GM06990 (cell line): ENCODE results near the gene LTN1.
A peak's percentile ranks its signal among the peaks of the same experiment; 100 is the strongest.
"Not testable (repeated sequence)": the region's sequence is repeated elsewhere in the genome, so short reads cannot be mapped to it uniquely, and the experiment has no call there.

Experiments
- DNase-seq: peaks from one replicate; pipeline ENCODE4 v3.0.0-alpha.2; 2011; ENCODE audit not compliant: insufficient read length; ENCODE audit errors: extremely low read depth
- H3K27me3 ChIP-seq: replicated peaks from 2 replicates; pipeline ENCODE4 v1.6.0; 2011; ENCODE audit warnings: low read length; ENCODE audit not compliant: control insufficient read depth, insufficient read depth
- H3K36me3 ChIP-seq: 2 replicates; pipeline ENCODE4 v1.5.1; 2011; ENCODE audit warnings: low read length; ENCODE audit not compliant: control insufficient read depth, insufficient read depth
- H3K4me3 ChIP-seq: replicated peaks from 2 replicates; pipeline ENCODE4 v1.5.1; 2011; ENCODE audit warnings: low read depth, mild to moderate bottlenecking, control low read depth, low read length
- TF ChIP-seq, protein P1 (sequence below): IDR thresholded peaks from 2 replicates; pipeline ENCODE4 v1.5.1; 2011; ENCODE audit warnings: low read length, control low read depth, mild to moderate bottlenecking, inconsistent platforms; ENCODE audit not compliant: insufficient read depth, poor library complexity, severe bottlenecking

LTN1 gene

DNA sequence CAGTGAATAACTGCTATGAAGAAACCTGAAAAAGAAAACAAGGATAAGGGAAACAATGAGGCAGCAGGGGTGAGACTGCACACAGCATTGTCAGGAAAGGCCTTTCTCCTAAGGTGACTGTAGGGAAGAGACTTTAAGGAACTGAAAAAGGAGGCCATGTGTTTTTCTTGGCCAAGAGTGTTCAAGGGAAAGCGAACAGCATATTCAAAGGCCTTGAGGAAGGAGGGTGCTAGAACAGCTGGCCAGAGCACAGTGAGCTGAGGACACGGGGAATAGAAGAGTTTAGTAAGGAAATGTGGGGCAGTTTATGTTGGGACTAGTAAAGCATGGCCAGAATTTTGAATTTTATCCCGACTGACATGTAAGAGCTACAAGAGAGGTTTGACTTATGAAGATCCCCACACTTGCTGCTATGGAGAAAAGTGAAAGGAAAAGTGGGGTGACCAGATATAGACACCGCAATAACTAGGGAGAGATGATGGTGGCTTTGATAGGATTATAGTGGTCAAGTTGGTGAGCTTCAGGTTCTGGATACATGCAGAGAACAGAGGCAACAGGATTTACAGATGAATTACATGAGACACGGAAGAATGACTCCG, 25.1 kb upstream of the LTN1 start:
- Histone ChIP-seq H3K36me3 (no peaks in the 10 kb centered on the region; the same call in 1 of the 2 replicates), H3K27me3 (no peaks in the 10 kb centered on the region), H3K4me3 (peak overlapping the region; percentile 99)
- TF ChIP-seq, protein P1, sequence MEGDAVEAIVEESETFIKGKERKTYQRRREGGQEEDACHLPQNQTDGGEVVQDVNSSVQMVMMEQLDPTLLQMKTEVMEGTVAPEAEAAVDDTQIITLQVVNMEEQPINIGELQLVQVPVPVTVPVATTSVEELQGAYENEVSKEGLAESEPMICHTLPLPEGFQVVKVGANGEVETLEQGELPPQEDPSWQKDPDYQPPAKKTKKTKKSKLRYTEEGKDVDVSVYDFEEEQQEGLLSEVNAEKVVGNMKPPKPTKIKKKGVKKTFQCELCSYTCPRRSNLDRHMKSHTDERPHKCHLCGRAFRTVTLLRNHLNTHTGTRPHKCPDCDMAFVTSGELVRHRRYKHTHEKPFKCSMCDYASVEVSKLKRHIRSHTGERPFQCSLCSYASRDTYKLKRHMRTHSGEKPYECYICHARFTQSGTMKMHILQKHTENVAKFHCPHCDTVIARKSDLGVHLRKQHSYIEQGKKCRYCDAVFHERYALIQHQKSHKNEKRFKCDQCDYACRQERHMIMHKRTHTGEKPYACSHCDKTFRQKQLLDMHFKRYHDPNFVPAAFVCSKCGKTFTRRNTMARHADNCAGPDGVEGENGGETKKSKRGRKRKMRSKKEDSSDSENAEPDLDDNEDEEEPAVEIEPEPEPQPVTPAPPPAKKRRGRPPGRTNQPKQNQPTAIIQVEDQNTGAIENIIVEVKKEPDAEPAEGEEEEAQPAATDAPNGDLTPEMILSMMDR = no peak
- no peak for DNase-seq

DNA sequence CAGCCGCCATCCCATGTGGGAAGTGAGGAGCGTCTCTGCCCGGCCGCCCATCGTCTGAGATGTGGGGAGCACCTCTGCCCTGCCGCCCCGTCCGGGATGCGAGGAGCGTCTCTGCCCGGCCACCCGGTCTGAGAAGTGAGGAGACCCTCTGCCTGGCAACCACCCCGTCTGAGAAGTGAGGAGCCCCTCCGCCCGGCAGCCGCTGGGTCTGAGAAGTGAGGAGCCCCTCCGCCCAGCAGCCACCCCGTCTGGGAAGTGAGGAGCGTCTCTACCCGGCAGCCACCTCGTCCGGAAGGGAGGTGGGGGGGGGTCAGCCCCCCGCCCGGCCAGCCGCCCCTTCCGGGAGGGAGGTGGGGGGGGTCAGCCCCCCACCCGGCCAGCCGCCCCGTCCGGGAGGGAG, 18.6 kb upstream of the LTN1 start:
- H3K4me3 ChIP-seq, H3K27me3 ChIP-seq, H3K36me3 ChIP-seq, DNase-seq: not testable (repeated sequence)

DNA sequence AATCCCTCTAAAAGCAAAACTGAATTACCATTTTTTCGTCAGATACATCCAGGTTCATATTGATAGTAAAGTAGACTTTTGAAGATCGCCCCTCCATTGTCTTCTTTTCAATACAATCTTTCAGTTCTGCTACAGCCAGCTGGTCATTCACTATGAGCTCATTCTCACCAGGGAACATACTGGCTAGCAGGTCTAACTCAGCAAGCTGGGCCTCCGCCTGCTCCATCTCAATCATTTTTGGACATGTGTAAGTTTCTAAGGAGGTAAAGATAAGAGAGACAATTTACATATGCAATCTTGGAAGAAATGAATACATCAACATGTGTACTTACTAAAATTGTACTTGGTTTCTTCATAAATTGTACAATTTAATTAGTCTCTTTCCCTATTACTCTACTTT, 15.7 kb upstream of the LTN1 start:
- no peak for DNase-seq
- no peak overlapping the region for H3K4me3 ChIP-seq
- TF ChIP-seq, protein P1 = no peak
- no peaks in the 10 kb centered on the region for H3K27me3 ChIP-seq
- peaks cover 7% of the 10 kb centered on the region for H3K36me3 ChIP-seq

DNA sequence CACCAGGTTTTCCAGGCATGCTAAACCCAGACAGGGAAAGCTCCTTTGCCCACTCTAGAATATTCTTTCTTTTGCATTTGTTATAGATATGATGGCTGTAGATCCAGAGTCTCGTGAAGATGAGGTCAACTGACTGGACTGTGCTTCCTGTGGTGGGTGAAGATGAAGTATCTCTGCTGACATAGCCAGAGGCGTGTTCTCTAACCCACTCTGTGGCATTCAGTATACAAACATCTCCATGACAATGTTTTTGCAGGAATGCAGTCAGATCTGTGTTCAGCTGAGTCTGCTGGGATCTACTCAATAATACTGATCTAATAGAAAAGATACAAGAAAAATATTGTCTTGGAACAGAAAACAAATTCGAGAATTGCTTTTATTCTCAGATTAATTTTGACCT, 15.1 kb upstream of the LTN1 start:
- no peak for DNase-seq
- H3K27me3 ChIP-seq = no peaks in the 10 kb centered on the region
- no peak overlapping the region for H3K4me3 ChIP-seq
- TF ChIP-seq, protein P1 = no peak
- peaks cover 7% of the 10 kb centered on the region for H3K36me3 ChIP-seq

DNA sequence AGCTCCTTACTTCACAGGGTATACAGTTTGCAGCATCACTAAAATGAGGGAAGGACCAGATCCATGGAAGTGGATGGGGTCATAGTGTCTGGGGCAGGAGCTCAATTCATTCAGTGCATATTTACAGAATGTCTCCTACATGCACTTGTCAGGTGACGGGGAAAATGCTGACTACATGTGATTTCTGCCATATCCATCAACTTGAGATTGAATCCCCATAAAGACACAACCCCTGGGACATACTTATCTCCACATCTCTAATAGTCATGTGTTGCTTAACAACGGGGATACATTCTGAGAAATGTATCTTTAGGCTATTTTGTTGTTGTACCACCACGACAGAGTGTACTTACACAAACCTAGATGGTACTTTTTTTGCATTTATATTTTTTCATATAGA, 14.5 kb upstream of the LTN1 start:
- H3K36me3 ChIP-seq = peaks cover 7% of the 10 kb centered on the region
- no peak overlapping the region for H3K4me3 ChIP-seq
- H3K27me3 ChIP-seq = no peaks in the 10 kb centered on the region
- no peak for DNase-seq
- TF ChIP-seq, protein P1 = no peak

DNA sequence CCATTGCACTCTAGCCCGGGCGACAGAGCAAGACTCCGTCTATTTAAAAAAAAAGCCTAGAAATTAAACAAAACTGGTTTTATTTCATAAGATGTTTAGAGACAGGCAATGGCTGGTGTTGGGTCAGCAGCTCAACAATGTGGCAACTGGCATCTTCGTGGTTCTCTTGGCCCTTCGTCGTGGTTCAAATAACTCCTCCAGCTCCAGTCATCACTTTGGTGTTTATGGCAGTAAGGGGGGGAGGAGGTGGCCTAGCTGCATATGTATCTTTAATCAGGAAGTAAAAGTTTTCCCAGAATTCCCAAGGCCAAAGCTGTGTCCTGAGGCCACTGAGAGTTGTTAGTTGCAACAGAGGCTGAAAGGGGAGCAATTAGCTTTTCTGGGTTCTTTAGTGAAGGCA, 13.0 kb upstream of the LTN1 start:
- no peak for DNase-seq
- H3K4me3 ChIP-seq = no peak overlapping the region
- TF ChIP-seq, protein P1 = no peak
- H3K36me3 ChIP-seq = peaks cover 7% of the 10 kb centered on the region
- no peaks in the 10 kb centered on the region for H3K27me3 ChIP-seq
